Tibial nerve (tissue), 4 donors: ENCODE measurements around the gene COL8A1. TPM values are rescaled to one million over a fixed set of nuclear protein-coding genes. Genes with fewer than 3 reads are reported as not detected.
A peak's percentile ranks its signal among the peaks of the same experiment; 100 is the strongest.

Source experiments
- DNase-seq, 2 donors: peaks; one replicate each; pipeline ENCODE4 v3.0.0-alpha.2; 2019; ENCODE audit warnings: low spot score in 2 of 2
- H3K27ac ChIP-seq, 4 donors: fragments of 200-600 bp; sonication (generic) in 3 of 4; one replicate each; pipeline ENCODE4 v1.5.1; 2017 to 2019; ENCODE audit warnings: mild to moderate bottlenecking in 1 of 4
- H3K27me3 ChIP-seq, 2 donors: fragments of 200-600 bp; sonication (generic) in 1 of 2; one replicate each; pipeline versions ENCODE4 v1.5.1 to v1.6.0; 2017 to 2019
- H3K36me3 ChIP-seq, 3 donors: fragments of 200-600 bp; sonication (generic); one replicate each; pipeline ENCODE4 v1.5.1; 2018 to 2019
- H3K4me1 ChIP-seq, 4 donors: fragments of 200-600 bp; sonication (generic) in 3 of 4; one replicate each; pipeline ENCODE4 v1.5.1; 2017 to 2019
- H3K4me3 ChIP-seq, 4 donors: fragments of 200-600 bp; sonication (generic) in 3 of 4; one replicate each; pipeline ENCODE4 v1.5.1; 2017 to 2019; ENCODE audit warnings: mild to moderate bottlenecking in 1 of 4, moderate library complexity in 1 of 4
- H3K9me3 ChIP-seq, 4 donors: fragments of 200-600 bp; sonication (generic) in 3 of 4; one replicate each; pipeline ENCODE4 v1.5.1; 2017 to 2019
- CTCF ChIP-seq, 5 experiments: fragments of 200-600 bp in 3 of 5; fragments of 450-650 bp in 2 of 5; sonication (generic) in 3 of 5; IDR thresholded peaks; one replicate each; pipeline ENCODE4 v1.5.1; 2016 to 2019; ENCODE audit warnings: antibody characterized with exemption in 5 of 5, mild to moderate bottlenecking in 3 of 5, moderate library complexity in 2 of 5
- EP300 ChIP-seq, 2 donors: sonication (generic); formaldehyde crosslinking; IDR thresholded peaks; one replicate each; pipeline ENCODE4 v1.6.1; 2017; ENCODE audit warnings: antibody characterized with exemption in 2 of 2, mild to moderate bottlenecking in 1 of 2
- POLR2A ChIP-seq, 2 donors: fragments of 450-650 bp; IDR thresholded peaks; one replicate each; pipeline ENCODE4 v1.6.1; 2017; ENCODE audit warnings: antibody characterized with exemption in 2 of 2, mild to moderate bottlenecking in 2 of 2, moderate library complexity in 2 of 2
- WGBS, 2 donors: methylation state at CpG; one replicate each; pipeline ENCODE4 v1.1.5; 2018; 5-methylcytosine and 5-hydroxymethylcytosine counted together
- total RNA-seq, 4 donors: library from RNA; depleted of rRNA; stranded (reverse); fragments of >200 nt; gene quantifications; one replicate each; pipeline ENCODE4 v1.1.0, GENCODE V29; 2016

Gene COL8A1
- total RNA-seq, 4 donors from 2014 or later: 144 to 217 (median 177) TPM

- Histone ChIP-seq H3K27me3 (no peaks in the 10 kb centered on the region), H3K9me3 (no peaks in the 10 kb centered on the region), H3K4me1 (peaks cover 0 to 36% (median 8%) of the 10 kb centered on the region in 4 donors), H3K27ac (peak overlapping the region in 2 of 4 donors; percentile 94 to 96), H3K36me3 (no peaks in the 10 kb centered on the region), H3K4me3 (no peak overlapping the region)
- TF ChIP-seq CTCF (IDR thresholded peaks at IDR 0.05) (no peak), EP300 (IDR thresholded peaks at IDR 0.05) (no peak), POLR2A (IDR thresholded peaks at IDR 0.05) (no peak)
- no peak for DNase-seq
These were observed 5.6 kb downstream of the COL8A1 start for GRCh38 chr3:99644017-99644416.

DNA sequence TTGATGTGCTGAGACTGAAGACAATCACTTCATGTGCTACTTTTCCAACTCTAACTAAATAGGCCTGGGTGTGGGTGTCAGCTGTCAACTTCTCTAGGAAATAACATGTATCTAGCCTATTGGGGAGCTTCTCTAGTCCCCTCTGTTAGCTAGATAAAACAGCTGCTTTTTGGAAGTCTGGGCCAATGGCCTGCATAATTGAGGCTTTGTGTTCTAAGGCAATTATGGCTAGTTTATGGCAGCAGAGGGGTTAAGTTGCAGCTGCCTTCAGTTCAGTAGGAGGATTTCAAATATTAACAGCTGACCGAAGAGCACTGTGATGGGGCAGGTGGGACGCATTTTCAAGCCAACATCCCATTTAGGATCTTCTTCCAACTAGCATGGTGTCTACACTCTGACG is 6.4 kb downstream of the COL8A1 start:
- Histone ChIP-seq H3K36me3 (no peaks in the 10 kb centered on the region), H3K27ac (peak overlapping the region; percentile 62 to 96 (median 81)), H3K4me1 (peaks cover 0 to 37% (median 10%) of the 10 kb centered on the region in 4 donors), H3K4me3 (no peak overlapping the region), H3K27me3 (no peaks in the 10 kb centered on the region), H3K9me3 (no peaks in the 10 kb centered on the region)
- no peak for TF ChIP-seq POLR2A (IDR thresholded peaks at IDR 0.05)
- no peak for TF ChIP-seq CTCF (IDR thresholded peaks at IDR 0.05)
- TF ChIP-seq EP300 (IDR thresholded peaks at IDR 0.05): no peak
- 60 to 65% methylated on average over 3 of the region's 3 CpGs for WGBS, 2 donors
- no peak for DNase-seq

GRCh38 chr3:99645277-99646106 is 7.1 kb downstream of the COL8A1 start:
- H3K27me3 ChIP-seq: no peaks in the 10 kb centered on the region
- 41 to 43% methylated on average over 5 of the region's 5 CpGs for WGBS, 2 donors
- H3K9me3 ChIP-seq: no peaks in the 10 kb centered on the region
- H3K4me1 ChIP-seq: peaks cover 0 to 37% (median 10%) of the 10 kb centered on the region in 4 donors
- no peak overlapping the region for H3K4me3 ChIP-seq
- H3K27ac ChIP-seq: peak overlapping the region; percentile 62 to 96 (median 81)
- TF ChIP-seq EP300 (IDR thresholded peaks at IDR 0.05): no peak
- TF ChIP-seq CTCF (IDR thresholded peaks at IDR 0.05): peak; percentile 45 to 85 (median 65)
- no peaks in the 10 kb centered on the region for H3K36me3 ChIP-seq
- no peak for DNase-seq

DNA sequence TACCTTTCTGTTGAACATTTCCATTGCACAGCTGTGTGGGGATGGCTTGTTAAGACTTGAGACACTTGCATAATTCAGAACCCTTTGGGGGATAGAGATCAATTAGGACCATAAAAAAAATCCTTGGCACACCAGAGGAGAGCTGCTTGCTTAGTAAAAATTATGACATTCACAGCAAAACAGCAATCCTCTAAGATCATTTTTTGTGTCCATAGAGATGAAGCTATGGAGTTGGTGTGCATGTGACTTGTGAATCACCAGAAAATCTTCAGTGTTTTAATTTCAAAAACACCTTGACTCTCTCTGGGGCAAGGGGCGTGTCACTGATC is 7.7 kb downstream of the COL8A1 start:
- no peaks in the 10 kb centered on the region for H3K36me3 ChIP-seq
- no peaks in the 10 kb centered on the region for H3K27me3 ChIP-seq
- H3K9me3 ChIP-seq: no peaks in the 10 kb centered on the region
- 93 to 100% methylated on average over 1 of the region's 1 CpG for WGBS, 2 donors
- H3K4me1 ChIP-seq: peaks cover 0 to 40% (median 10%) of the 10 kb centered on the region in 4 donors
- no peak for TF ChIP-seq EP300 (IDR thresholded peaks at IDR 0.05)
- no peak for TF ChIP-seq CTCF (IDR thresholded peaks at IDR 0.05)
- H3K4me3 ChIP-seq: no peak overlapping the region
- DNase-seq: no peak
- peak overlapping the region; percentile 62 to 96 (median 81) for H3K27ac ChIP-seq

GRCh38 chr3:99647081-99647480 is 8.7 kb downstream of the COL8A1 start:
- no peaks in the 10 kb centered on the region for H3K9me3 ChIP-seq
- H3K27me3 ChIP-seq: no peaks in the 10 kb centered on the region
- H3K4me1 ChIP-seq: peaks cover 0 to 51% (median 10%) of the 10 kb centered on the region in 4 donors
- 85 to 86% methylated on average over 3 of the region's 3 CpGs for WGBS, 2 donors
- peak overlapping the region in 3 of 4 donors; percentile 42 to 96 (median 94) for H3K27ac ChIP-seq
- no peak overlapping the region for H3K4me3 ChIP-seq
- TF ChIP-seq CTCF (IDR thresholded peaks at IDR 0.05) (no peak), EP300 (IDR thresholded peaks at IDR 0.05) (no peak), POLR2A (IDR thresholded peaks at IDR 0.05) (no peak)
- no peaks in the 10 kb centered on the region for H3K36me3 ChIP-seq
- no peak for DNase-seq
